ENCODE results near the gene TTLL9.

Gene TTLL9

DNA sequence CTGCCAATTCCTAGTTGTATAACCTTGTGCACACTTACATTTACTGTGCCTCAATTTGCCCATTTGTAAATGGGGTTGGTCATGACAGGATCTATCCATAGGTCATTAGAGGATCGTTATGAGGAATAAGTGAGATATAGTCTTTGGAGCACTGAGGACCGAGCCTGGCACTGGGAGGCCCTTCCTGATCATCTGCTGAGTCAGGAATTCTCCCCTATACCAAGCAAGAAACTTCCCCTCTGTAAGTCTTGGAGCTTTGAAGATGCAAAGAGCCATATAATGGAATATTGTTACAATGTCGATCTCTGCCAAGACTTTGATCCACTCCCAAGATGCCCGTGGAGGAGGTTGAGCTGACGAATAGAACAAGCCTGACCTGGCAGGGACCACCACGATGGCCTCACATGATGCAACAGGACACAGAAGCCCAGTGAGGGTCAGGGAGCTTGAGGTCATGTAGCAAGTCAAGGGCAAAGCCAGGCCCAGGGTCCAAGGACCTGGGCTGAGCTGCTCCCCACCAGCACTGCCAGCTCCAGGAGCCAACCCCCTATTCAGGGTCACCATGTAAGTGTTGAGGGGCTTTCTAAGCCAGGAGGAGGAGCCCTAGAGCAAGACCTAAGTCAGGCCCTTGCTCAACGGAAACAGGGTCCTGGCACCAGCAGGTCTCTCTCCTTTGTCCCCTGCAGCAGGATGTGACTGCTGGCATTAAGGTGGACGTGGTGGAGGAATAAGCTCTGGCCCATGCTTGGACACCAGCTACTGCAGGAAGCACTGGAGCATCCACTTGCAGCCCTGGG lies 64.7 kb downstream of the TTLL9 start:
- peak; percentile 56 for TF ChIP-seq CTCF (IDR thresholded peaks at IDR 0.05; ENCODE audit: low read depth, low read length)
- Histone ChIP-seq H3K4me3 (ENCODE audit: low read depth, low read length) (no peak overlapping the region), H3K36me3 (no peaks in the 10 kb centered on the region), H3K27me3 (ENCODE audit: insufficient read depth, low read depth, severe bottlenecking) (no peaks in the 10 kb centered on the region), H3K27ac (no peak overlapping the region), H3K9me3 (ENCODE audit: severe bottlenecking) (no peaks in the 10 kb centered on the region)
- DNase-seq = peak; percentile 22

- H3K36me3 ChIP-seq = no peaks in the 10 kb centered on the region
- H3K9me3 ChIP-seq (ENCODE audit: severe bottlenecking) = no peaks in the 10 kb centered on the region
- no peak overlapping the region for H3K27ac ChIP-seq
- no peaks in the 10 kb centered on the region for H3K27me3 ChIP-seq (ENCODE audit: insufficient read depth, low read depth, severe bottlenecking)
- no peak for TF ChIP-seq CTCF (IDR thresholded peaks at IDR 0.05; ENCODE audit: low read depth, low read length)
- no peak for DNase-seq
- no peak overlapping the region for H3K4me3 ChIP-seq (ENCODE audit: low read depth, low read length)
These were observed 66.0 kb downstream of the TTLL9 start for GRCh38 chr20:31936420-31936819.

DNA sequence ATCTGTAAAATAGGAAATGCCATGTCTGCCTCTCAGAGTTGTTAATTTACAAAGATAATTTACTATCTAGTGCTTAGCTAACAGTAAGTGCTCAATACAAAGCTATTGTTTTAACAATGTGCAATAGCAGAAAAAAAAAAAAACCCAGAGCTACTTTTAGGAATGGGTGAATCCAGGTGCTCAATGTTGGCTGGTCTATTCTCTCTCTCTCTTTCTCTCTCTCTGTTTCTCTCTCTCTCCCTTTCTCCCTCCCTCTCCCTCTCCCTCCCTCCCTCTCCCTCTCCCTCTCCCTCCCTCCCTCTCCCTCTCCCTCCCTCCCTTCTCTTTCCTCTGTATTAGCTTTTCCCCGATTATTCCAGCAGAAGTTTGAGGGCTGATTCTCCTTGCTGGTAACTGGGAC lies 67.4 kb downstream of the TTLL9 start:
- no peak for TF ChIP-seq CTCF (IDR thresholded peaks at IDR 0.05; ENCODE audit: low read depth, low read length)
- no peak for DNase-seq
- Histone ChIP-seq H3K4me3 (ENCODE audit: low read depth, low read length) (no peak overlapping the region), H3K27ac (no peak overlapping the region), H3K9me3 (ENCODE audit: severe bottlenecking) (no peaks in the 10 kb centered on the region), H3K27me3 (ENCODE audit: insufficient read depth, low read depth, severe bottlenecking) (no peaks in the 10 kb centered on the region), H3K36me3 (no peaks in the 10 kb centered on the region; the same call in 1 of the 2 replicates)

DNA sequence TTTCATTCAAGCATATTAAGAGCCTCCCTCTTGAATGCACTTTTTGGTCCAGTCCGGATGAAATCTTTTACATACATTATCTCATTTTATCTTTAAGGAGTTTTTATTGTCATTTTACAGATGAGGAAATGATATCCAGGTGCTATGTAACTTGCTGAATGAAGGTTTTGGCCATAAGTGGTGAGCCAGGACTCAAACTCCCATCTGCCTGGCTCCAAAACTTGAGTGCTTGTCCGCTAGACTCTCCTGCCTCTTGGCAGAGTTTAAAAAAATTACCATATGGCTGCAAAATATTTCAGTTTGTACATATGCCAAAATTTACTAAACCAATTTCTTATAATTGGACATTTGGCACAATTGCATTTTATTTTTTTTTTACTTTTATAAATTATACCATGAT lies 69.2 kb downstream of the TTLL9 start:
- Histone ChIP-seq H3K9me3 (ENCODE audit: severe bottlenecking) (no peaks in the 10 kb centered on the region), H3K36me3 (peaks cover 12% of the 10 kb centered on the region), H3K4me3 (ENCODE audit: low read depth, low read length) (no peak overlapping the region), H3K27ac (no peak overlapping the region), H3K27me3 (ENCODE audit: insufficient read depth, low read depth, severe bottlenecking) (no peaks in the 10 kb centered on the region)
- no peak for DNase-seq
- TF ChIP-seq CTCF (IDR thresholded peaks at IDR 0.05; ENCODE audit: low read depth, low read length) = no peak

- Histone ChIP-seq H3K4me3 (ENCODE audit: low read depth, low read length) (no peak overlapping the region), H3K27ac (no peak overlapping the region), H3K36me3 (peaks cover 46% of the 10 kb centered on the region), H3K27me3 (ENCODE audit: insufficient read depth, low read depth, severe bottlenecking) (no peaks in the 10 kb centered on the region), H3K9me3 (ENCODE audit: severe bottlenecking) (no peaks in the 10 kb centered on the region)
- TF ChIP-seq CTCF (IDR thresholded peaks at IDR 0.05; ENCODE audit: low read depth, low read length) = no peak
- no peak for DNase-seq
These were observed 72.6 kb downstream of the TTLL9 start for GRCh38 chr20:31943052-31943471.

DNA sequence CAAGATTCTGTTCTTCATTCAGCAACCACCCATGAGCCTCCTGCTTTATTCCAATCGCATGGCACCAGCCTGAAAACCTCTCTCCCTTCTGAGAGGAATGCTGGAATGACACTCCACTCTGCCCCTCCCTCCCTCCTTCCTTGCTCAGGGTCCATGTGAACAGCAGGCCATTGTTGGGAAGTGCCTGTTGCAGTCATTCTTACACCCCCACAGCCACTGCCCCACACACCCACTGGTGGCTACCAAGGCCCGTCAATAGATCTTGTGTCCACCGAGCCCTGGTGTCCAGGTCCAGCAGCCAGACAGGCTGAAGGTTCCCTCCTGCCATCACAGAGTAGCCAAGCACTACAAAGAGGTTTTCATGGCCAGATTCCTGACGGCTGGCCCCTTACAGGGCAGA lies 74.9 kb downstream of the TTLL9 start:
- Histone ChIP-seq H3K4me3 (ENCODE audit: low read depth, low read length) (no peak overlapping the region), H3K27ac (no peak overlapping the region), H3K9me3 (ENCODE audit: severe bottlenecking) (no peaks in the 10 kb centered on the region), H3K36me3 (peaks cover 69% of the 10 kb centered on the region), H3K27me3 (ENCODE audit: insufficient read depth, low read depth, severe bottlenecking) (no peaks in the 10 kb centered on the region)
- DNase-seq = no peak
- TF ChIP-seq CTCF (IDR thresholded peaks at IDR 0.05; ENCODE audit: low read depth, low read length) = no peak

Measured in WERI-Rb-1 (cell line).